GM18868 (cell line): ENCODE measurements around the gene TSSK3.
"Not testable (repeated sequence)": the region's sequence is repeated elsewhere in the genome, so short reads cannot be mapped to it uniquely, and the experiment has no call there.

Source experiments
- ATAC-seq: cut with Tn5 transposase; IDR thresholded peaks from one replicate; pipeline ENCODE4 v1.9.1; 2021; ENCODE audit warnings: mild to moderate bottlenecking, moderate library complexity; ENCODE audit not compliant: unreplicated experiment

Gene TSSK3

DNA sequence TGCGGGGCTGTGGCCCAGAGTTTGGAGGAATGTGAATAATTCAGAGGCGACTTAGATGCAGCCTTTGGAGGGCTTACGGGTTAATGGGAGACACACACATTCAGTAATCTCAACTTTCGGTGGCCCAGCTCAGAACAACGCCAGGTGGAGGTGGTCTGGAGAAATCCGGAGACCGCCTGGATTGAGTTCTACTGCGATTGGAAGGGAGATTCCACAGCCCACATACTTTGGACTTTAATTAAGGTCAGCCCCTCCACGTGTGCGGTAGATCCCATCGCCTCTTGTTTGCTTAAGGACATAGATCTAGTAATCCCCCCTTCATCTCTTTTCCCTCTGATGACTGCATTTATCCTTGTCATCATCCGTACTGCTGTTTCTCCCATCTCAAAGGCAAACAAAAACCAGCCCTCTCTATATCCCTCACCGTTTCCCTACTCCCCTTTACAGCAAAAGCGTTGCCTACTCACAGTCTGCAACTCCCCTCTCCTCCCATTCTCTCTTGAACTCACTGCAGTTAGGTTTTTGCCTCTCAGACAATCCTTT lies 32.6 kb downstream of the TSSK3 start:
- ATAC-seq = no peak

DNA sequence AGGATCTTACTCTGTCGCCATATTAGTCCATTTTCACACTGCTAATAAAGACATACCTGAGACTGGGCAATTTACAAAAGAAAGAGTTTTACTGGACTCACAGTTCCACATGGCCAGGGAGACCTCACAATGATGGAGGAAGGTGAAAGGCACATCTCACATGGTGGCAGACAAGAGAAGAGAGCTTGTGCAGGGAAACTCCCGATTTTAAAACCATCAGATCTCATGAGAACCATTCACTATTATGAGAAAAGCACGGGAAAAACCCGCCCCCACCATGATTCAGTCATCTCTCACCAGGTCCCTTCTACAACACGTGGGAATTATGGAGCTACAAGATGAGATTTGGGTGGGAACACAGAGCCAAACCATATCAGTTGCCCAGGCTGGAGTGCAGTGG lies 34.2 kb downstream of the TSSK3 start:
- ATAC-seq = not testable (repeated sequence)

GRCh38 chr1:32398401-32398800 lies 36.1 kb downstream of the TSSK3 start:
- no peak for ATAC-seq

GRCh38 chr1:32399843-32400242 lies 37.5 kb downstream of the TSSK3 start:
- no peak for ATAC-seq

GRCh38 chr1:32400876-32401631 lies 38.7 kb downstream of the TSSK3 start:
- ATAC-seq = no peak

DNA sequence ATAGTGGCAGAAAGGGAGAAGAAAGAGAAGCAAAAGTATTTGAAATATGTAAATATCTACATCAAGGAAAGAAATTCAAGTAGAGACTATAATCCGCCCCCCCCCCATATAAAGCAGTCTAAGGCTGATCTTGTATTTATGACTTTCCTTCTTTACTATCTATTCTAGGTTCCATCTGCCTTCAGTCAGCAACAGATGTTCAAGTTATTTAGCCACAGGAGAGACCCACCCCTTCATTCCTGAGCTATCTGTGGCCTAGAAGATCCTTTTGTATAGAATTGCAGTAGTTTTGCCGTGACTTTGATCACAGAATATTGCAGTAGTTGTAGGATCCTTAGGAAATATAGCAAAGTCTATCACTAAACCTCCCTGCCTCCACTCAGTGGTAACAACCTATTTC lies 42.6 kb downstream of the TSSK3 start:
- no peak for ATAC-seq

DNA sequence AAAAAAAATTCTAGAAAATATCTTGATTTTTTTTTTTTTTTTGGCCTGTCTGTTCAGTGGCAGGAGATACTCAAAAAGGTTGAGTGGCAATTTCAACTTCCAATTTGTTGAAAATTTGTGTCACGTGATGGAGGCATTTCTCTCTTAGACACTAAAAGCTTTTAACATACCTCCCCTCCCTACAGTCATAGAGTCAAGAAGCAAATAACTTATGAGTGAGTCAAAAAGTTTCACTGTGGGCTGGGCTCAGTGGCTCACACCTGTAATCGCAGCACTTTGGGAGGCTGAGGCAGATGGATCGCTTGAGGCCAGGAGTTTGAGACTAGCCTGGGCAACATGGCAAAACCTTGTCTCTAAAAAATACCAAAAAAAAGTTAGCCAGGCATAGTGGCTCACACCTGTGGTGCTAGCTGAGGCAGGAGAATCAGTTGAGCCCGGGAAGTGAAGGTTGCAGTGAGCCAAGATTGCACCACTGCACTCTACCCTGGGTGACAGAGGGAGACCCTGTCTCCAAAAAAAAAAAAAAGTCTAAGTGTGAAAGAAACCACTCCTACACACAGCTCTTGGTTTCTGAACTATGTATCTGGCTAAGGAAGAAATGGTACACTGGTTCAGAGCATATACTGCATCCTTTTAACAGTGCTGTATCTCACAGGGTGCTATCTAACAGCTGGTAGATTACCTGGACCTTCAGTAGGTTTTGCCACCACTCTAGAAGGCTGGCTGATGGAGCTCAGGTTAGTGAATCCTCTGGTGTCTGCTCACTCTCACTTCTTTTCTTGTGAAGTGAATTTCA lies 43.5 kb downstream of the TSSK3 start:
- ATAC-seq = no peak

DNA sequence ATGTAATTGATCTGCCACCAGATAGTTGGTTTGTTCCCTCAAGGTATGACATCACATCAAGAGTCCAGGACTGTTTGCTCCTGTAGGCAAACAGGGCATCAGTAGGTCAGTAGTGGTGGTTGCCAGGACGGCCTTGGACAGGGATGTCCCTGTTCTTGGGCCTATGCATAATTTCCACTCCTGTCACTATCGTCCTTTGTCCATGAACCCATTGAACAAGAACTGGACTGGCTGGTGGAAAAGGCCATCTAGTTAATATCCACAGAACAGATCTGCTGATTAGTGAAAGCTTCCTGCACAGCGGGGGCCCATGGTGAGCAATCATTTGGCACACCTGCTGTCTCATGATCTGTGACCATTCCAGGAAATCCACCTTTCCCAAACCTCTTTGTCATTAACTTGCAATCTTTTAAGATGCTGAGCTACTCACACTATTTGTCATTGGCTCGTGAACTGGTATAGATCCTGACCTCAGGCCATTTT lies 44.3 kb downstream of the TSSK3 start:
- no peak for ATAC-seq

GRCh38 chr1:32411261-32411660 lies 48.9 kb downstream of the TSSK3 start:
- no peak for ATAC-seq

GRCh38 chr1:32413507-32414185 lies 51.3 kb downstream of the TSSK3 start:
- ATAC-seq = no peak
